Measurements from ENCODE around the gene PPP1R12A.
"Not testable (repeated sequence)": the region's sequence is repeated elsewhere in the genome, so short reads cannot be mapped to it uniquely, and the experiment has no call there.

The PPP1R12A gene

DNA sequence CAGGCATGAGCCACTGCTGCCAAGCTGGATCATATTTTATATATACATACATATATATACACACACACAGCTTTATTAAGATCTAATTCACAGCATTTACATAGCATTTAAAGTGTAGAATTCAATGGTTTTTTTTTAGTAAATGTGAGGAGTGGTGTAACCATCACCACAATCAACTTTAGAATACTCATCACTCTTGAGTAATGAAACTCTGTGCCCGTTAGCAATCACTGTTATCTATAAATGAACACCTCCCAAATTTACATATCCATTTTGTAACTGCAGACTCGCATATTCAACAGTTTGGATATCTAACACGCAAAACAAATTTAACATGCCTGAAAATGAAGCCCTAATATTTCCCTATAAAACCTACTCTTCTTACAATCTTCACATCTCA, 90.9 kb downstream of the PPP1R12A start:
- DNase-seq (ENCODE audit: low read depth in 1 of 2, low spot score in 1 of 2) = no peak

DNA sequence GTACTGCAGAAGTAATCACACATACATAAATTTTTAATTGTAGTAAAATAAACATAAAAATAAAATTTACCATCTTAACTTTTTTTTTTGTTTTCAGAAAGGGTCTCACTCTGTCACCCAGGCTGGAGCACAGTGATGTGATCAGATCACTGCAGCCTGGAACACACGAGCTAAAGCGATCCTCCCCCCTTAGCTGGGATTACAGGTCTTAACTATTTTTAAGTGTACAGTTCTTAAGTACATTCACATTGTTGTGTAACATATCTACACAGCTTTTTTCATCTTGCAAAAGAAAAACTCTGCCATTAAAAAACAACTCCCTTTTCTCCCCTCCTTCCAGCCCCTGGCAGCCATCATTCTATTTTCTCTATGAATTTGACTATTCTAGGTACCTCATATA, 92.3 kb downstream of the PPP1R12A start:
- DNase-seq (ENCODE audit: low read depth in 1 of 2, low spot score in 1 of 2) = no peak

DNA sequence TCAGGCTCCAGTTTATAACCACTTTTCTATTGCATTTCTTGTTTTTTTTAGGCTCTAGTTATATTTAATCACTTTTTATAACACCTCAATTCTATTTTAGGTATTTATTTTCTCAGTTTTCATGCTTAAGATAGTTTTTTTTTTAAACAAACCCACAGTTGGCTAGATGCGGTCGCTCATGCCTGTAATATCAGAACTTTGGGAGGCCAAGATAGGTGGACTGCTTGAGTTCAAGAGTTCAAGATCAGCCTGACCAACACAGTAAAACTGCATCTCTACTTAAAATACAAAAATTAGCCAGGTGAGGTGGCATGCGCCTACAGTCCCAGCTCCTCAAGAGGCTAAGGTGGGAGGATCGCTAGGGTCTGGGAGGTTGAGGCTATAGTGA, 93.0 kb downstream of the PPP1R12A start:
- DNase-seq (ENCODE audit: low read depth in 1 of 2, low spot score in 1 of 2) = no peak

DNA sequence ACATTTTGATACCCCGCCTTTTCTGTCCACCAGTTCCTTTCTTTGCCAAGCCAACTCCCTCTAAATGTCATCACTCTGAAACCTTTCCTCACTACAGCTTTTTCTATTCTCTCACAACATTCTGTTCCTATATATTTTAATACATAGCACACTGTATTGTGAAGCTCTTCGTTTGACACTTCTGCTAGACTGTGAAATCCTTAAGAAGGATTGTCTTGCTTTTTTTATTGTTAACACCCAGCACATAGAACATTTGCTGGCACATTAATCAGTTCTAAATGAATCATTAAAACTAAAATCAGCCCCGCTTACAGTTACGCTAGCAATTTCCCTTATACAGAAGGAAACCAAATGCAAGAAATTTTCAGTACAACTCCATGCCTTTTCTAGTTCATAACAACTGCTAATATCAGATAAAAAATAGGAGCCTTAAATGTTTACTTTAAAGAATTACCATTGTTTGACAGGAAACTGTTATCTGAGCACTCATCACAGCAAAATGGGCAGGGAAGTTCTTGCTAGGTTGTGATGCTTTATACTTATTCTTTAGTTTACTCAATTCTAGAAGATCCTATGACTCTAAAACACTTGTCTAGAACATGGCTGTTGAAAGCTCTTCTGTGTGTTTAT, 93.5 kb downstream of the PPP1R12A start:
- no peak for DNase-seq (ENCODE audit: low read depth in 1 of 2, low spot score in 1 of 2)

DNA sequence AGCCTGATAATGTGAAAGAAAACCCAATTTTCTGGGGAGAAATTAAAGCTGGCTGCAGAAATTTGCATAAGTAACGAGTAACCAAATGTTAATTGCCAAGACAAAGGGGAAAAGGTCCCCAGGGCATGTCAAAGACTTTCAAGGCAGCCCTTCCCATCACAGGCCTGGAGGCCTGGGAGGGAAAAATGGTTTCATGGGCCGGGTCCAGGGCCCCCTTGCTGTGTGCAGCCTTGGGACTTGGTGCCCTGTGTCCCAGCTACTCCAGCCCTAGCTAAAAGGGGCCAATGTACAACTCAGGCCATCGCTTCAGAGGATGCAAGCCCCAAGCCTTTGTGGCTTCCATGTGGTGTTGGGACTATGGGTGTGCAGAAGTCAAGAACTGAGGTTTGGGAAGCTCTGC, 96.5 kb downstream of the PPP1R12A start:
- DNase-seq (ENCODE audit: low read depth in 1 of 2, low spot score in 1 of 2) = no peak

DNA sequence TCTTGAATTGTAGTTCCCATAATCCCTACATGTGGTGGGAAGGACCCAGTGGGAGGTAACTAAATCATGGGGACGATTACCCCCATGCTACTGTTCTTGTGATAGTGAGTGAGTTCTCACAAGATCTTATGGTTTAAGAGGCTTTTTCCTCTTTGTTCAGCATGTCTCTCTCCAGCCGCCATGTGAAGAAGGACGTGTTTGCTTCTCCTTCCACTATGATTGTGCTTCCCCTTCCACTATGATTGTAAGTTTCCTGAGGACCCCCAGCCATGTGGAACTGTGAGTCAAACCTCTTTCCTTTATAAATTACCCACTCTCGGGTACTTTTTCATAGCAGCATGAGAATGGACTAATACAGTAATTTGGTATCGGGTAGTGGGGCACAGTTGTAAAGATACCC, 97.3 kb downstream of the PPP1R12A start:
- no peak for DNase-seq (ENCODE audit: low read depth in 1 of 2, low spot score in 1 of 2)

DNA sequence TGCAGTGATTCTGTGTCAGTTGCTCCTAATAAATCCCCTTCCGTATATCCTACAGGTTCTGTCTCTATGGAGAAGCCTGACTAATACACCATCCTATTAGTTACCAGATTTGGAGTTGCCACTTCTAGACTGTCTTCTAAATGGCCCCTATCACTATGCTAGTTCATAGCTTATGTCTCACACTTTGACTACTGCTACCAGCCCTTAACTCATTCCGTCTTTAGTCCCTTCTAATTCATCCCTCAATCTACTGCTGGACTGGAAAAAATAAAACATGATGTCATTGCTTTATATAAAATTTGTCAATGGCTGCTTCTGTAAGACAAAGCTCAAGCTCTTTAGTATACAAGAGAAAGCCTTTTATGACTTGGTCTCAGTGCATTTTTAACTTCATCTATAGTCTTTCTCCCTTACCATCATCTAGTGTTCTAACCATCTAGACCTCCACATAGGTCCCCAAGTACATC, 99.5 kb downstream of the PPP1R12A start:
- no peak for DNase-seq (ENCODE audit: low read depth in 1 of 2, low spot score in 1 of 2)

DNA sequence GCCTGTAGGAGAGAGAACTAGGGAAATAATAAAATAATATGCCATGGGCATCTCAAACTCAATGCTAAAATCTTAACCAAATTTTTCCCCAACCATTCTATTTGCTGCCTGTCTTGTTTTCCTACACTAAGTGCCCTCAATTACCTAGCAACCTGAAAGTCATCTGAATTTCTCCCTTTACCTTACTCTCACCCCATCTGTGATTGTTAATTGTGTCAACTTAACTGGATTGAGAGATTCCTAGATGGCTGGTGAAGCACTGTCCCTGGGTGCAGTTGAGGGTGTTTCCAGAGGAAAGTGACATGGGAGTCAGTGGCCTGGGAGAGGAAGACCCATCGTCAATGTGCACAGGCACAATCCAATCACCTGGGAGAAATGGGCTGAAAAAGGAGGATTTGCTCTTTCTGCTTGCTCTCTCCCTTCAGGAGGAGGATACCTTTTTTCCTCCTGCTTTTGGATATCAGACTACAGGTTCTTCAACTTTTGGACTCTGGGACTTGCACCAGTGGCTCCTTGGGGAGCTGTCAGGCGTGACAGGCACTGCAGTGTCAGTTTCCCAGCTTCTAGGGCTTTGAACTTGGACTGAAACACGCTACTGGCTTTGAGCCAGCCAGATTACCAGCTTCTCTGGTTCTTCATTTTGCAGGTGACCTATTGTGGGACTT, 100.1 kb downstream of the PPP1R12A start:
- no peak for DNase-seq (ENCODE audit: low read depth in 1 of 2, low spot score in 1 of 2)

DNA sequence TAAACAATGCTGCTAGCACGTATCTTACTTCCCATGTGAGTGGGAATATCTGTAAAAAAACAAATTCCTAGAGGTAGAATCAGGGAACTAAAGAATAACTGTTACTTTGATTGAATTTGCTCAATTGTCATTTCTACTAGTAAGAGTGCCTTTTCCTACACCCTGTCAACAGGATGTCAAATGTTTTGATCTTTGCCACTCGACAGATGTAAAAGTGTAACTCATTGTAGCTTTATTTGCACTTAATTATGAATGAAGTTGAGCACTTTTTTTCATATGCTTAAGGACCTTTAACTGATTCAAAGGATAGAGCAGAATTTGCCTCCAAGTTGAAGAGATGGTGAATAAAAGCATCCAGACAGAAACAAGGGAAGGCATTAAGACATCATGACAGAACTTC, 104.5 kb downstream of the PPP1R12A start:
- DNase-seq (ENCODE audit: low read depth in 1 of 2, low spot score in 1 of 2) = no peak

DNA sequence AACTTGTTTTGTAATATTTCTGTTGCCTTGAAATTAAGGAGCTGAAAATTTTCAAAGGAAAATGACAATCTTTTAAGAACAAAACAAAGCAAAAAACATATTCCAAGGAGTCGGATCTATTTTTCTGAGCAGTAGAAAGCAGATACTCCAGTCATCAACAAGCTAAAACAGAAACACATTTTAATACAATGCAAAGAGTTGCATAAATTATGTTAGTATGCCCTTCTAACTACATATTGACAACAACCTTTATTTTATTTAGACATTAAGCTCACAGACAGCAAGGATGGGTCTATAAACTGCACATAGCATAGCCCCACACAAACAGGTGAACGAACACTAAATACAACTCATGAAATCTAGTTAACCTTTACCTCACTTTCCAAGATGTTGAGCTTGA, 106.0 kb downstream of the PPP1R12A start:
- no peak for DNase-seq (ENCODE audit: low read depth in 1 of 2, low spot score in 1 of 2)

DNA sequence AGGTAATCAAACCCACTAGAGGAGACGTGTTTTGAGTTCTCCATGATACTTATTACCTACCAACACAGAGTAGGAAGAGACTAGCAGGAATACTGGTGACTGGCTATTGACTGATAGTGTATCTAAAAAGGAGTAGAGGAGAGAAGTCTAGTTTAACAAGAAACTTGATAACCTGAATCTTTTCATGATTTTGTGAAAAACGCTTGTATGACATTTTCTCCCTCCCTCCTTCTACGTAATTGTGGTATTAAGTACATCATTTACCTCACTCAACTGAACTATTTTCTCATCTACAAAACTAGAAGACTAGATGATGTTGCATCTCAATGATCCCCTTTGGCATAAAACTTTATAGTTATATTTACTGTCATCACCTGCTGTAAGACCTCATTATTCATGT, 107.4 kb downstream of the PPP1R12A start:
- no peak for DNase-seq (ENCODE audit: low read depth in 1 of 2, low spot score in 1 of 2)

DNA sequence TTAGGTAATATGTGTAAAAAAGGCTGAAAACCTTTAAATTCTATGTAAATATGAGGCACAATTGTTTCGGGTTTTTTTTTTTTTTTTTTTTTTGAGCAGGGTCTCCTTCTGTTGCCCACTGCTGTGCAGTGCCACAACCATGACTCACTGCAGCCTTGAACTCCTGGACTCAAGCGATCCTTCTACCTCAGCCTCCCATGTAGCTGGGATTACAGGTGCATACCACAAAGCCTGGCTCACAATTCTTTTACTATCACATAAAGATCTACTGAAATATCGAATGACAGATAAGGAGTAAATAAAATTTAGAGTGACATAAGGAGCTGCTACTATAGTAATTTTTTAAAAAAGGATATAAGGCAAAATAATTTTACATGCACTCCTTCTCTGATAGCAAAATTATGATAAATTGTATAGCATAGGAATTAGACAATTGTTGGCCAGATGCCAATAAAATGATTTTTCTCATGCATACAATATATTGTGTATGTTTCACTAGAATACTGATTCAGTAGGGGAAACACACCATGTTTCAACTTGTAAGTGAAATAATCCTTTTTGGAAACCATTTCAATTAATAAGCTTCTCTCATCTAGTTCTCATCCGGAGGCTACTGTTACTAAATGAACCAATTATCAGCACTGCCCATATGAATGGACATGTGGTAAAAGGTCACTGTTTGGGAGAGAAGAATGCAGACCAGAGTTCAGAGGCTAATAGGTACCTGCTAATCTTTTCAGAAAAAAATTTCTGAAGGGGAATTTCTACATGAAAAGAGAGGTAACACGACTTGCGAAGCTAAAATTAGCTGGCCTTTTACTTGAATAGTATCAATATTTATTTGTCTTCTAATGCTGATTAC, 108.4 kb downstream of the PPP1R12A start:
- no peak for DNase-seq (ENCODE audit: low read depth in 1 of 2, low spot score in 1 of 2)

DNA sequence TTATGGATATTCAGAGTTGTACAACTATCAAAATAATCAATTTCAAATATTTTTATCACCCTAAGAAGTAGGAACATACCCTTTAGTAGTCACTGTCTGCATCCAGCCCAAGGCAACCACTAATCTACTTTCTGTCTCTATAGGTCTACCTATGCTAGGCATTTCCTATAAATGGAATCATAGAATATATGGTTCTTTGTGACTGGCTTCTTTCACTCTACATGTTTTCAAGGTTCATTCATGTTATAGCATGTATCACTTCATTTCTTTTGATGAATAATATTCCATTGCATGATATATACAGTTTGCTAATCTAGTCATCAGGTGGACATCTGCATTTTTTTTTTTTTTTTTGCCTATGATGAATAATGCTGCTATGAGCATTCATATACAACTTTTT, 112.4 kb downstream of the PPP1R12A start:
- DNase-seq (ENCODE audit: low read depth in 1 of 2, low spot score in 1 of 2) = no peak

DNA sequence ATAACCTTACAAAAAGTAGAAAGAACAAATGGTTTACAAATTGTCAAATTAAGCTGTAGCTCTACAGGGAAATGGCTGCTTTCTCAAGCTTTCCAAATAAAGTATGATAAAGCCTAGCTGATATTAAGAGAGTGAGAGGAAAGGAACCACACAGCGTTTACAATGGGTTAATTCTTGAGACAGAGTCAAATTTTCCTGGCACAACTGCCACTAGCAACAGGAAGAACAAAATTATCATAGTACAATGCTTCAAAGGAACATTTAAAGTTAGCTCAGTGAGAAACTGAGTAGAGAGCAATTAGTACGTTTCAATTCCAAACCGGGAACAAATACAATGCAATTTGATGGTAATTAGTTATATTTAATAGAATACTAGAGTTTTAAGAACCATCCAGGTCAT, 116.0 kb downstream of the PPP1R12A start:
- no peak for DNase-seq (ENCODE audit: low read depth in 1 of 2, low spot score in 1 of 2)

DNA sequence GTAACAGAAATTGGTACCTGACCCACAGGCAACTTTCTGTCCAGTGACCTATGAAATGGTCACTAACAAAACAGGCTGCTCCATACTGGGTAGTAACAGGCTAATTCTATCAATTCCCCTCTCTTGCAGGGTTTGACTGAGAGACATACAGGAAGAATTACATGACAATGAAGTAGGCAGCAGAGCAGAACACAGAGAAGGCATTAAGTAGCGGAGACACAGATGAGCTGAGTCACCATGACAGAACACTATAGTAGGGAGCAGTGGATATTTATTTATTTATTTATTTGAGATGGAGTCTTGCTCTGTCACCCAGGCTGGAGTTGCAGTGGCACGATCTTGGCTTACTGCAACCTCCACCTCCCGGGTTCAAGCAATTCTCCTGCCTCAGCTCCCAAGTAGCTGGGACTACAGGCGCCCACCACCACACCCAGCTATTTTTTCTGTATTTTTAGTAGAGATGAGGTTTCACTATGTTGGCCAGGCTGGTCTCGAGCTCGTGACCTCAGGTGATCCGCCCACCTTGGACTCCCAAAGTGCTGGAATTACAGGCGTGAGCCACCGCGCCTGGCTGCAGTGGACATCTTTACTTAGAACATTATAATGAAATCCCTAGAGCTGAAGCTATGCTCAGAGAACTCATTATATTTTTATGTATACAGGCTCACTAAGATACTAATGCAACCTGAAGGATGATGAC, 150.4 kb downstream of the PPP1R12A start:
- DNase-seq (ENCODE audit: low read depth in 1 of 2, low spot score in 1 of 2) = not testable (repeated sequence)

DNA sequence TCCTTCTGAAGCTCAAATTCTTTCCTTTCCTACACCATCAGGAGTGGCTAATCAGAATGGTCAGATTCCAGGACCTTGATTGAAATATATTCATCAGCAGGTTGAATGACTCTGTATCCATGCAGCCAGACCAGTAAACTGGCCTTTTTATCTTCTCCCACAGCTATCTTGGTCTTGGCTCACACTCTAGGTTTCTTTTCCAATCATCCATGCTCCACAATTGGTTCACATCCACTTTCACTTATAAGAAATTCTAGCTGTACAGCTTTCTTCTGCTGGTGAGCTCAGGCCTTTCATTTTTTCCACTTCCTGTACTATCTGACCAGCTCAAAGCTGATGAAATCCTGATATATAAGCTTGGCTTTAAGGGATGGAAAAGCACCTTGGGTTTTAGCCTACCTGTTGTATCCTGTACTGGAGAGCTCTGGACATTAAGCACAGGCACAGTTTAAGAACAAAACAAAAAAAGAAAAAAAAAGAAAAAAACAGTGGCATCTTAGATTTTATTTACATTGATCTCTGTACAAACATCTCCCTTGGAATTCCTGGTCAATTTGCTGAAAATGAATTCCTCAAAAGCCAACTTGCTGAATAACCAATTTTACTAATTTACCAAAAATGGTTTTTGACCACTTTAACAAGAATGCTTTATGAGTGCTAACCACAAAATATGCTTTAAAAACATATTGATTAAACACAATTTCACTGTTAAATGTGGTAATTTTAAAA, 152.6 kb downstream of the PPP1R12A start:
- DNase-seq (ENCODE audit: low read depth in 1 of 2, low spot score in 1 of 2) = no peak

DNA sequence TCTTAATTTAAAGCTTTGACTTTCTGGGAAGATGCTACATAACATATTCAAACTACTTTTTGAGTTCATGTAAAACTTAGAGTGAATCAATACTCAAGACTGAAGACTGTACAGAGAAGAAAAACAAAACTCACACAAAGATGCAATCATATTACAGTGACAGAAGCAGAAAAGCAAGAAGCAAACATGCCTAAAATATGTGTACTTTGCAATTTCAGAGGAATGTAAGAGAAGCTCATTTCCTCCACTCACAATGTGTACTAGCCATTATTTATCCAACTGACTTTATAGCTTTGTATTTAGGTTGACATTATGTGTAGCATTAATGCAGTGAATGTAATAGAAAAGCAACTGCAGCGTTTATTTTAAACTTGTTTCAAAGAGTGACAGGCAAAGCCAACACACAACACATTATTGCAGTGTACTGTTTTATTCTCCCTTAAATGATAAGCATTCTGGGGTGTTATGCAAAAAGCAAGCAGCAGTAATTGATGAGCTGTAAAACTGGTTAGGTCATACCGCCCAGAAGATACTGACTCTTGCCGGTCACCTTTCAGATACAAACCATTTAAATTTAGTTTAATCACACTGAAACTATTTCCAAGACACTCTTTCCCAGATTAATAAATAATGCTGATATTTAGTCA, 156.0 kb downstream of the PPP1R12A start:
- DNase-seq (ENCODE audit: low read depth in 1 of 2, low spot score in 1 of 2) = no peak

DNA sequence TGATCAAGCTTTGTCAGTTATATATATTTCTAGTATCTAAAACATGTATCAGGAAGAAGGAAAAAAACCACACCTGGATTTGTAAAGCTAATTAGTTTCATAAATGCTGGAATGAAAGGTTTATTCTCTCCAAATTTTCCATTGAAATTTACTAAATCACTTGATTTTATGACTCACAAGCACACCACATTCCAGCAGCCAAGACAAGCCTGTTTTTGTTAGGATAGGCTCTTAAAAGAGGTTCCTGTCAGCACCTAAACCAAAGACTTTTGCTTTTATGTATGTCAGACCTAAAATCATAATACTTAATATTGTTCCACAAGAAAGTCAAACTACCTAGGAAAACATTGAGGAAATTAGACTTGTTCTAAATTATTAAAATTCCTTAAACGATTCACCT, 158.8 kb downstream of the PPP1R12A start:
- no peak for DNase-seq (ENCODE audit: low read depth in 1 of 2, low spot score in 1 of 2)

DNA sequence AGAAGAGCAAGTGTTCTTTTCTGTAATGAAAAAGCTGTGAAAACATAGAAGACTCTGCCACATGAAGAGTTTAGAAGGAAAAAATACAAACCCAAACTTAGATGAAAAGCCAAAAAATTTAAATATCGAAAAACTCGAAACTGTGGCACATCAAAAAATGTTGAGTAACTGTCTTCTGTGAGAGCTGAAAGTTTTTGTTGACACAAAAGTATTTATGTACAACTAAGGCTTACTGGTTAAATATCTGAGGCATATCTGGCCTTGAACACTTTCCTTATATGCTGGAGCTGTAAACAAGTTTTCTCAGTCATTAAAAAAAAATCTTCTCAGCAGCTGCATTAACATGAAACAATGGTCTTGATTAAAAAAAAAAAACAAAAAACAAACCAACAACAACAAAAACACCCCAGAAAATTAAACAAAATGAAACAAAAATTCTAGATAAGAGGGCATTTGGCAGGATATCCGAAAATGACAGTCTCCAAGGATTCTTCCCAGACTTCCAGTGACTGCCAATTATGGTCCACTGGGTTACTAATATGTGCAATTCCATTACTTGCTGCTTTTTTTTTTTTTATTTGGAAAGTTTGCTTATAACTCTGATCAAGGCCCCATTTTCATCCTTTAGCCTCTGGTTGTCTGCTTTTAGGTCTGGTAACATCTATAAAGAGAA, 159.4 kb downstream of the PPP1R12A start:
- DNase-seq (ENCODE audit: low read depth in 1 of 2, low spot score in 1 of 2) = no peak

DNA sequence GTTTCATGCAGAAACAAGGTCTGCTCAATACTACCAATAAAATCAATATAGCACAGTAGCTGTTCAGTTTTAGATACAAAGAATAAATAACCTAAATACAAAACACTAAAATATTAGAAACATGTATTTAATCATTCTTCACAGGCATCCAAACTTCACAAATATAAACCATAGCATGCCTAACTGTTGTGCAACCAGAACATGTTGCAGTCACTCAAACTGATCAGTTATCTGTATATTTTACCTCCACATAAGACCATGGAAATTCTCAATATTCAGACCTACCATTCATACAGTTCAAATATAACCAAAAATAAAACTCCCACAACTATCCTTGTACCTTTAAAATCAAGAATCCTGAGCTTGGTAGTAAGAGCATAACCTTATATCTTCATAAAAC, 161.0 kb downstream of the PPP1R12A start:
- DNase-seq (ENCODE audit: low read depth in 1 of 2, low spot score in 1 of 2) = no peak

Measured in stimulated activated CD4-positive, alpha-beta T cell treated with anti-CD3 and anti-CD28 coated beads, Interleukin-15, amount 100 ng/mL, for 1 hour (primary cell).